IPS DF 4.7 (cell line): Measurements from ENCODE around the gene NAGS.
"Not testable (repeated sequence)": the region's sequence is repeated elsewhere in the genome, so short reads cannot be mapped to it uniquely, and the experiment has no call there.

Experiments
- DNase-seq: peaks from one replicate; pipeline ENCODE4 v3.0.0-alpha.2; 2013; ENCODE audit warnings: low spot score; ENCODE audit errors: extremely low read depth

The NAGS gene

DNA sequence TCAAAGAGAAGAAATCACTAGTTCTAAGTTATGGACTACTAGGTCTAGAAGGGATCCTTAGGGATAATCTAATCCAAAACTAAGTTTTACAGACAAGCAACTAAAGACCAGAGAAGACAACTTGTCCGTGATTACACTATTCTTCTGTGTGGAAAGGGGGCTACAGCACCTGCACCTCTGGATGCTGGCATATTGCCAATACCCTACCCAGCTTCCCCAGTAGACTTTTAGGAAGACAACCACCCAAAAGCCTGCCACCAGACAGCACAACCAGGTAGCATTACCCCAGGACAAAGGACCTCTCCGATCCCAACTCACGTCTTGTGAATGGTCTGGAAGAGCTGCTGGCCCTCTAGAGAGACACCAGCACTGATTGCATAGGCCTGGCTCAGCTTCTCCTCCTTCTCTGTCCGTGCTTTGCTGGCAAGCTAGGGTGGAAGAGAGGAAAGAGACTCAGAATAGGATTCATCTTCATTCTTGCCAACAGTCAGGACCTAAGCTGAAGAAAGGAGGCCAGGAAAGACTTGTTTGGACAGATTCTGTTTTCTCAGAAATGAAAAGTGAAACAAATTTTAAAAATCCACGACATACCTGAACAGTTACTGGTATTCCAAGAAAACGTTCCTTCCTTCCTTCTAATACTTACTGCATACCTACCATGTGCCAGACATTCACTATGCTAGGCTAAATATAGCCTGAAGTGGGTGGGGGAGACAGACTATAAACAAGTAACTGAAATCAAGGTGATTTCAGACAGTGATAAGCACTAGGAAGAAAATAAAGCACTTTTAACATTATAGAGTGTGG is 35.6 kb downstream of the NAGS start:
- DNase-seq: no peak

GRCh38 chr17:44043272-44043696 is 38.9 kb downstream of the NAGS start:
- no peak for DNase-seq

DNA sequence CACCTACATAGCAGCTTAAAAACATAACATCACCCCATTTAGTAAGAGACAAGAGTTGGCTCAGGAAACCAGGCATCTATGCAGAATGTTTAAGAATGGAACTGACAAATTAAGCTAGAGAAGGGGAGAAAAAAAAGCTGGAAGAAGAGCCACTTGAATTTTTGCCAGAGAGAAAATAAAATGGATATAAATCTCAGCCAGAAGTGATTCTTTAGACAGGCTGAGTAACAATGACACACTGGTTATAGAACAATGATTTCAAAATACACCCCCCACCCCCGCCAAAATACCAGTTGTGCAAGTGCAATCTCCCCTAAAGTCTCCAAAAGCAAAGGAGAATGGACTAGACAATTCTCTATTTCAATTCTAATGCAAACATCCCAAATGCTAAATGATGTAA is 39.6 kb downstream of the NAGS start:
- no peak for DNase-seq

- DNase-seq: no peak
These were observed 41.1 kb downstream of the NAGS start for GRCh38 chr17:44045486-44045885.

DNA sequence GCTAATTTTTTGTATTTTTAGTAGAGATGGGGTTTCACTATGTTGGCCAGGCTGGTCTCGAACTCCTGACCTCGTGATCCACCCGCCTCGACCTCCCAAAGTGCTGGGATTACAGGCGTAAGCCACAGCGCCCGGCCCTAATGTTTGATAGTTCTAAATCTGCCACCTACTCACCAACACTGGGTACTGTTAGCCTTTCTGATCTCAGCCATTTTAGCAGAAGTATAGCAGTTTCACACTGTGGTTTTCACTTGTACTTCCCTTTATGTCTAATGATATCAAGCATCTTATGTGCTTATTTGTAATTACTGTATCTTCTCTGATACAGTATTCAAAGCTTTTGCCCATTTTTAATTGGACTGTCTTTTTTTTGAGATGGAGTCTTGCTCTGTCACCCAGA is 42.5 kb downstream of the NAGS start:
- DNase-seq: not testable (repeated sequence)

- no peak for DNase-seq
These were observed 45.1 kb downstream of the NAGS start for GRCh38 chr17:44049294-44050060.

DNA sequence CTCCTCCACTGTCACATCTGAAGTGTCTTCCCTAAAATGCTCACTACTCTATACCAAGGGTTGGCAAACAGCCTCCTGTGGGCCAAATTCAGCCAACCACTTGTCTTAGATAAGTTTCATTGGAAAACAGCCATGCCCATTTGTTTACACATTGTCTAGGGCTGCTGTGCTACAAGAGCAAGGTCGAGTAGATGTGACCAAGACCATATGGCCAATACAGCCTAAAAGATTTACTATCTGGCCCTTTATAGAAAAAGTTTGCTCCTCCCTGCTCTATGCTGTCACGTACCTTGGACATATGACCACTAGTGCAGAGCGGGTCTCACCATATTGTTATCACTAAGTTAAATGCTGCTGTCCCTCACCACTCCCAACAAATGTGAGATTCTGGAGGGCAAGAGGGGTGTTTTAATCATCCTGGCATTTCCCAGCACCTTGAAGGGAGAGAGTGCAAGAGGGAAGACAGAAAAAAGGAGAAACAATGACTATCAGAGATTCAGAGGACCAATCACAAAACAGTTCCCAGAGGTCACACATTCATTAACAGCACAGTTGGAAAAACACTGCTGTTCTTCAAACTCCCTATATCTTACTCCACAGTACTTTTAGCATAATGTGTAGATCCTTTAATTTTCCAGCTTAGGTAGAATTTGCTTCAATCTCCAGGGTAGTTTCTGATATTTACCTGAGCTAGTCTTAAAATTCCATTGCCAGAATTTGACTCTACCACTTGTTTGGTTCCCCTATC is 48.9 kb downstream of the NAGS start:
- no peak for DNase-seq
